Inflammatory macrophage treated with lipopolysaccharide for 4 hours (primary cell): ENCODE measurements around the gene DLX2.

Experiments used
- DNase-seq: peaks from one replicate; pipeline ENCODE4 v3.0.0-alpha.2; 2020

DLX2 gene

DNA sequence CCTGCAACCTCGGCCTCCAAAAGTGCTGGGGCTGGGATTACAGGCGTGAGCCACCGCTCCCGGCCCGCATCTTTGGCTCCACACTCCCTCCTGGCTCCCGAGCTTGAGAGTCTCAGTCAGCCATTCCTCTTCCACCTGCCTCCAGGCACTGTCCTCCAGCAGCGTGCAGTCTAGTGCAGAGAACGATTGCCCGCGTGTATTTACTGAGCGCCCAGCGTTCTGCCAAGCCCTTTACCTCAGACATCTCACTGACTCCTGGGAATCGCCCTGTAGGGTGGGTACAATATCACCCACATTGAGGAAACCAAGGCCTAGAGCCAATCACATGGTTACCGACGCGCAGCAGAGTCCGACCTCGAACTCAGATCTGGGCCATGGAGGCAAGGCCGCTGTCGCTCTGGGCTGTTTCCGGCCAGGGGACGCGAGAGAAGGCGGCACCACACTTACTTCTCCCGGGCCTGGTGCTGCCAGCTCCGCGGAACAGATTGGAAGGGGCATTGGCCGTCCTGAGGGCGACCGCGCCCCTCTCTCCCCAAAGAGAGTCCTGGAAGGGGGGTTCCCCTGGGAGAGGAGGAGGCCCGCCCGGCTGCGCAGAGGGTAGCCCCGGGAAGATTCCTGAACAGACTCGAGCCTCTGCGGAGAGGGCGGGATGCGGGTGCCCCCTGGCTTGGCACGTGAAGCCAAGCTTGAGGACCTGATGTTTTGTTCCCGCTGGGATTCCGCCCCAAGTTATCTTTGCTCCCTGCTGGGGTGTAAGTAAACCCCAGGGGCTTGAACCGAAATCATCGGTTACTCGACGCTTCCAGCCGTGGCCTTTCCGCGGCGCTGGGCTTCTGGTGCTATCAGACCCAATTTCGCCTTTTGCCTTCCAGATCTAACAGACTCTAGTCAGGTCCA, 5.2 kb upstream of the DLX2 start:
- no peak for DNase-seq

DNA sequence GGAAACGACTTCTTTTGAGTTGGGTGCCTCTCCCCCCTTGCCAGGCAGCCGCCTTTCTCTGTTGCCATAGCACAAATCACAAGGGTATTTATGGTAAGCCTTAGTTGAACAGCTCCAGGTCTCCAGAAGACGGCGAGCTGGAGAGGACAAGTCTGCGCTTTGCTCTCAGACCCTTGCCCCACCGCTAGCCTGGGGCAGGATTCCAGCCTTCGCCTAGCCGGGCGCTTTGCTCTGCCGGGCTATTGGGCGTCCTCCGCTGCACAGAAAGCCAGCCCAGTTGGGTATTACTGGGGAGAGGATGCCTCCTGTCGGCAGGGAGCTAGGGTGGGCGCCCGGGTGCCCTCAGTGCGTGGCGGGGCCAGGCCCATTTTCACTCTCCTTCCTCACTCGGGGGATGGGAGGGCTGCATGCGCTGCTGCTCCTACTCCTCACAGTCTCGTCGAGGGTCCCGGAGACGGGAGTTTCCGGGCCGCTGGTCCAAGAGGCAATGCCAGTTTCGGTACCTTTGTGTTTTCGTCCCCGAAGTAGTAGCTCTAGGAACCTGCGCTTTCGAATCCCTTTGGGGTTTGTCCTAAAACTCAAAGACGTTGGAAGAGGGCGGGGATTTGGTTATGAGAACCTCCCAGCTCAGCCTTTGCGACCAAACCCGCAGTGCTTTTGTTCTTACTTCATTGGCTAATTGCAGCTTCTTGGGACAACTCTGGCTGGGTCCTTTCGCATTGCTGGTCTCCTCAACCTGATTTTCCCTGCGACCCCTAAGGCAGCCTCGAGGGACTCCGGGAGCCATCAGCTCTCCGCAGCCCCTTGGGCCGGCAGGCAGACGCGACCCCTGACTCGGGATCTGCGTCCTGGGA, 3.6 kb upstream of the DLX2 start:
- DNase-seq = peak; percentile 59

DNA sequence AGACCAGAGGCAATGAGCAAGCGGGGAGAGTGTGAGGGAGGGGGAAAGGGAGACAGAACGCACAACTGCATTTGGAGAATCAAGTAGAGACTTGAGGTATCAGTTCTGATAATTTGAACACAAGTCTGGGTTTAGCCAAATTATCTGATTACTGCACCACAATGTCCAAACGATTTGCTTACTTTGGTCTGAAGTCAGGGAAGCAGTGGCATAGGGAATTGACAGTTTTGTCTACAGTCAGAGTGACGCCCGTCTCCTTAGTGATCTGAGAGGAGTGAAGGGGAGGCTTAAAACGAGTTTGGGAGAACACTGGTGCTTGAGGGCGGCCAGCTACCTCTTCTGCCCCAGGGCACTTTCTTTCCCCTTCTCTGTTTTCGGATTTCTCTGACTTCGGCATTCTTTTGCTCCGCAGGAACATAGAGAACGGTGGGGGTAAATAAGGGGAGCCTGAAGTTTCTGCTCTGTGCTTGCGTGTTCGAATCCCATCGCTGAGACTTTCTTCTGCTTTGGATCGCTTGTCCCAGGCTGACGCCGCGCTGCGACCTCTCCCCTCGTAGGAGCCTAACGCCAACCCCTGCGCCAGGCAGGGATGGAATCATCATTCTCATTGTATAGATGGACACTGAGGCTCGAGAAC, 2.9 kb upstream of the DLX2 start:
- DNase-seq = no peak

DNA sequence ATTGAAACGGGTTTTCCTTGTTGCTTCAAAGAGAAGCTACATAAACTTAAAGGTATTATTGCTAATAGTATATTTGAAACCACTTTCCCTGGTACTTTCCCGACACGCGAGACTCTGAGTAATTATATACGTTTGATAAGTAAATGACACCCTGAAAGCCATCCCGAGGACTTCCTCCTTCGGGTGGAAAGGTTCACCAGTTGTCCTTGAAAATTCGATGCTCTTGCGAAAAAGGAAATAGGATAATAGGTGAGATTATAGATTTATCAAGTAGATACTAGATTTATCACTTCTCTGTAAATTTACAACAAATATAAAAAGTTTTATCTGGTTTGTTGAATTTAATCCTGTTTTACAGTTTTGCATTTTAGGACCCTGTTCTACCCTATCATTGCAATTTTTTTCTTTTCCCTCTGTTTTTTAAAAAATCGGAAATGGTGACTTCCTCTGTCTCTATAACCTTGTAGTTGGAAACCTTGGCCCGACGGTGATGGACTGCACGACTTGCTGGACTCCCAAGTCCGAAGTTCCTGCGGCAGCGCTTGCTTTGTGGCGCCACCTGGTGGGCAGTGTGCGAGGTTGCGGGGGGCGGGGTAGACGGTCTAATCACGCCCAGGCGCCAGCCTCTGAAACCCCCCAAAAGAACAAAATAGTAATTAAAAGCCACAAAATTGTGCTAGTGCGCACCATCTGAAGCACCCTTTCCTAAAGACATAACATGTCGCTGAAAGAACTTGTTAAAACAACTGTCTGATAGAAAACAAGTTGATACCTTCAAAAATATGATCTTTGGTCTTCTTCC, 972 bp upstream of the DLX2 start:
- DNase-seq = peak; percentile 84

DNA sequence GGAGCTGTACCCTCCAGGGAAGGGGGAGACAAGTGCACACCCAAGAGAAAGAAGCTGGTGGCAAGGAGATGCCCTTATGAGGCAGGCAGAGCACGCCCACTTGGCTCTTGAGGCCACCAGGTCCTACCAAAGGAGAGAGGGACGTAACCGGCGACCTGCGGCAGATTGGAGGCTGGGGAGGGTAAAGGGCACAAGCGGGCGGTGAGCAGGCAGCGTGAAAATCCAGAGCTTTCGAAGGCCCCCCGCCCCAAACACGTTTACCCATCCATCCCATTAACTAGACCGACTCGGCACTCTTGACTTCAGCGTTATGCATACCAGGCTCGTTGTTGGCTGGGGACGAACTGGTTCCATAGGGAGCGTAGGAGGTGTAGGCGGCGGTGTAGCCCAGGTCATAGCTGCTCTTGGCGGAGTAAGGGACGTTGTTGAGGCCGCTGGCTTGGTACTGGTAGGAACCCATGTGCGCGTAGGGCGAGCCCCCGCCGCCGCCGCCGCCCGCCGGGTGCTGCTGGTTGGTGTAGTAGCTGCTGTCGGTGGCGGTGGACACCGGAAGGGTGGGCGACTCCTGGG, 794 bp downstream of the DLX2 start:
- no peak for DNase-seq

DNA sequence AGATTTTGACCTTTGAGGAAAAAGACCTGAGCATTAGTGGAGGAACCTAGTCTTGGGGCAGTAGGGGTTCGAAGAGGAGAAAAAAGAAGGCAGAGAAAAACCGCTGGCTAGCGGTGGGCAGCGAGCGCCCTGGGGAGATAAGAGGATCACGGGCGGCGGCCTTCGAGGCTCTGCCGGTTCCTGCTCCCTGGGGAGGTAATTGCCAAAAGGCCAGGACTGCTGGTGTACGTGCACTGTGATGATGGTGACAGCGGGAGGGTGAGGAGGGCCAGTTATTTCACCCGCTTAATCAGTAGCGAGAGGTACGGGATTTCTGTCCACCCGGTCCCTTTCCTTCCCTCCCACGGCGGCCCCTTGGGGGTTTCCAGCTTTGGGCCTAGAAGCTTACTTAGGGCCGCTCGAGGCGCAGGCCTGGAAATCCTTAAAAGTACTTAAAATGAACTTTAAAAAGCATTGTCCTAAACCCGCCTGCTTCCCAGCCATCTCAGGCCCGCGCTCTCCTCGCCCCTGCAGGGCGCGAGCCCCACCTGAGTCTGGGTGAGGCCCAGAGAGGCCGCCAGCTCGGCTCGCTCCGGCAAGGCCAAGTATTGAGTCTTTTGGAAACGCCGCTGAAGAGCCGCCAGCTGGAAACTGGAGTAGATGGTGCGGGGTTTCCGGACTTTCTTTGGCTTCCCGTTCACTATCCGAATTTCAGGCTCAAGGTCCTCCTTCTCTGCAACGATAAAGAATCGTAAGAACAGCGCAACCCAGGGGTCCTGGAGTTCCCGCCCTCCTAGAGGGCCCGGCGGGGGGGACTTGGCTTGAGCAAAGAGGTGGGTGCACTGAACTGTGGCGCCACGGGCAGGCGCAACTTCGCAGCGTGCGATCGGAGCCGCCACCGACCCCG, 1.5 kb downstream of the DLX2 start:
- DNase-seq = no peak

DNA sequence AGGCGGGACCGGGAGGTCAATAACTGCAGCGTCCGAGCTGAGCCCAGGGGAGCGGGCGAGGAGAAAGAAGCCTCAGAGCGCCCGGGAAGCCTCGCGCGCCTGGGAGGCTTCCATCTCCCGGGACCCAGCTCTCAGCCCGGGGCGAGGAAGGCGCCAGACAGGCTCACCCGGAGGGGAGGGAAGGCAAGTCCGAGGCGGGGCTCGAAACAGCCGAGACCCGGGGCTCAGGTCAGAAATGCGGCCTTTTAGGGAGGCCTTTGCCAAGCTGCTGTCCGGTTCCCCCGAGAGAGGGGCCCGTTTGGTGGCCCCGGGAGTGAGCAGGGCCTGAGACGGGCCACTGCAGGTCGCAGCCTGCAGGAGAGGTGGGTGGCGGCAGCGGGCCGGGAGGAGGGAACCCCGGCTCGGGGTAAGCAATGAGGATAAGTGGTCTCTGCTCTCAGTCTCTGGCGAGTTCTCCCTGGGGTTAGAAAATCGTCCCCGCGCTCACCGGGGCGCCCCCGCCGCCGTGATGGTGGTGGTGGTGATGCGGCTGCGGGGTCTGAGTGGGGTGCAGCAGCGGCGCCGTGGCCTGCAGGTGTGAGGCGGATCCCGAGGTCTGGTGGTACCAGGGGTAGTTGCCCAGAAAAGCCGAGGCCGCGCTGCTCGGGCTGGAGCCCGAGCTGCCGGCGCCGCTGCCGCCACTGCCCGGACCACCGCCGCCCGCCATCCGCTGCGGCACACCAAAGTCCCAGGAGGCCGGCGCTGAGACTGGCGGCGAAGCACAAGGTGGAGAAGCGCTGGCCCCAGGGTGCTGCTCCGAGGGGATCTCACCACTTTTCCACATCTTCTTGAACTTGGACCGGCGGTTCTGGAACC, 2.4 kb downstream of the DLX2 start:
- no peak for DNase-seq

DNA sequence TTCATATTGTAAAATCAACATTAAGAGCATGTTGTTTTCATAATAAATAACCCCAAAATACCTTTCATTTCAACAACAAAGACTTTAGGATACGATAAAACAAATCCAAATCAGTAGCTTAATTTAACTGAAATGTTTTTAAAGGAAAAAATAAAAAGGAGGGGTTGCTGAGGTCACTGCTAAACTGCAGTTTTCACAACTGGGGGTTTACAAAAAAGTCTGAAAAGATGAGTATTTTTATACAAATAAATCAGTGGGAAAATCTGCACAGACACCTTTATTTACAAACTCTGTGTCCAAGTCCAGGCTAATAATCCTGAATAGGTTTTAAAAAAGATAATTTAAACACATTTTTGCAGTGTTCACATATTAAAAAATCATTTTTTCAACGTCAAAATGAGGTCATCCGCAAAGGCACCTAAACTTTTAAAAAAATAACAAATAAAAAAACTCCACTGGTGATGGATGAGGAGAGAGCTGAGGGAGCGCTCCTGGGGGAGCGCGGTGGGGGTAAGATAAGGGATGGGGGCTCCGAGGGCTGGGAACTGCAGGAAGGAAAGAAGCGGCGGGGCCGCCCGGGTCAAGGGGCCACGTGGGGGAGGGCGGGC, 3.1 kb downstream of the DLX2 start:
- DNase-seq = no peak

DNA sequence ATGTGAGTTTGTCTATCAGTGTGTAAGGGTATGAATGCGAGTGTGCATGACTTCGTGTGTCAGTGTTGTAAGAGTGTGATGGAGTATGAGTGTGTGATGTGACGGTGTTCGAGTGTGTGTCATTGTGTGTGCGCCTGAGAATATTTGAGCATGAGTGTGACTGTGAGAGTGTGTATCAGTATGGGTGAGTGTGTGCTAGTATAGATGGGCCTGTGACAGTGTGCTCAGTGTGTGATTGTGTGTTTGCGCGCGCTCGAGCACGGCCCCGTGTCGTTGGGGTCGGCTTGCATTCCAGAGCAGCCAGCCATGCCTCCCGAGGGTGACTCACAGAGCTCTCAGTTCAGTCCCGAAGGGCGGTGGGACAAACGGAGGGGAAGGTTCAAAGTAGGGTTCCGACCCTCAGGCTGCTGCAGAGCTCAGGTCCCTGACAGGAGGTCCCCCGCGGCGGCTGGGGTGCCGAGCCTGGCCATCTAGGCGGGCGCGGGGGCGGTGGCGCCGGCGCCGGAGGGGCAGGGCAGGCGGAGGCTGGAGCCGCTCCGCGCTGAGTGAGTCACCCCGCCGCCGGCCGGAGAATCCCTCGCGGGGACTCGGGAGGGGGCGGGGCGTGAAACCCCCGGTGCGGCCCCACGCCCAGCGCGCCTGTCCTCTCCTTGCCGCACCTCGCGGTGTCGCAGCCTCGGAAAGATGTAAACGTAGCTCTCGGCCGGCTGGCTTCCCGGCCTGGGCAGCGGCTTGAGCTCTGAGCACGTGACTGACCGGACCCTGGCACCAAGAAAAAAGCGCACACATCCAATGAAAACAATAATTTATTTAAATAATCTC, 3.8 kb downstream of the DLX2 start:
- peak; percentile 64 for DNase-seq

DNA sequence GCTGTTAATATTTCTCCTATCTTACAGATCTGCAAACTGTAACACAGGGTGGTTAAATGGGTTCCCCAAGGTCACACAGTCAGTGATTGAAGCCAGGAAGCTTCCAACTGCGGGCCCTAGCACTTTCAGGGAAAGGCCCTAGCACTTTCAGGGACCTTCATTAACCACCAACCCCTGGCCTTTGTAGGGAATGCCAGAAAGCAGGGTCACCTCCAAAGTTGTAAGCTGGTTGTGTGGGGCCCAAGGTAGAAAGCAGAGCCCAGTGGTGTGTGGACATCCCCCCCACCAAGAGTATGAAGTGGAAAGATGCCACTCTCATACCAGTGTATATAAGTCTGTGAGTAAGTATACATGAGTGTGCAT, 4.4 kb downstream of the DLX2 start:
- no peak for DNase-seq

DNA sequence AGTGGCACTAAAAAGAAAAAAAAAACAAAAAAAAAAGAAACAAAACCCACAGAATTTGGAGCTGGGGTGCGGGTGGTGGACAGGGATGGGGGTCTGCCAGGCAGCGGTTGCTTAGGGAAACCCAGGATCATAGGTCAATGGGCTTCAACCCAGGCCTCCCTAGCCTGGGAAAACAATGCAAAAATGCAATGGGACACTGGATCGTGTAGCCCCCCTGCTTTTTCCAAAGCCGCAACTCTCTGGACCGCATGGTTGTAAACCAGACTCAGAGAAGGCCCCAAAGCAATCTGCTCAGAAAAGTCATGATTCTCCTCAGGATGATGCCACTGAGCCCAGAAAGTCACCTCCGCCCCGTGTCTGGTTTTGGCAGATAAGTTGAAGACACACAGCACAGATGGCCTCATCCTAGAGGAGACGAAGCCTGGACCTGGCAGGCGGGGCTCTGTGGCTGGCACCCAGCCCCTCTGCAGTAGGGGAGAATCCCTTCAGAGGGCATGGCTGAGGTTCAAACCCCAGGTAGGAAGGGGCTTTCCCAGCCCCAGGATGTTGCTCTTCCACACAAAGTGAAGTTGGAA, 5.1 kb downstream of the DLX2 start:
- DNase-seq = no peak

DNA sequence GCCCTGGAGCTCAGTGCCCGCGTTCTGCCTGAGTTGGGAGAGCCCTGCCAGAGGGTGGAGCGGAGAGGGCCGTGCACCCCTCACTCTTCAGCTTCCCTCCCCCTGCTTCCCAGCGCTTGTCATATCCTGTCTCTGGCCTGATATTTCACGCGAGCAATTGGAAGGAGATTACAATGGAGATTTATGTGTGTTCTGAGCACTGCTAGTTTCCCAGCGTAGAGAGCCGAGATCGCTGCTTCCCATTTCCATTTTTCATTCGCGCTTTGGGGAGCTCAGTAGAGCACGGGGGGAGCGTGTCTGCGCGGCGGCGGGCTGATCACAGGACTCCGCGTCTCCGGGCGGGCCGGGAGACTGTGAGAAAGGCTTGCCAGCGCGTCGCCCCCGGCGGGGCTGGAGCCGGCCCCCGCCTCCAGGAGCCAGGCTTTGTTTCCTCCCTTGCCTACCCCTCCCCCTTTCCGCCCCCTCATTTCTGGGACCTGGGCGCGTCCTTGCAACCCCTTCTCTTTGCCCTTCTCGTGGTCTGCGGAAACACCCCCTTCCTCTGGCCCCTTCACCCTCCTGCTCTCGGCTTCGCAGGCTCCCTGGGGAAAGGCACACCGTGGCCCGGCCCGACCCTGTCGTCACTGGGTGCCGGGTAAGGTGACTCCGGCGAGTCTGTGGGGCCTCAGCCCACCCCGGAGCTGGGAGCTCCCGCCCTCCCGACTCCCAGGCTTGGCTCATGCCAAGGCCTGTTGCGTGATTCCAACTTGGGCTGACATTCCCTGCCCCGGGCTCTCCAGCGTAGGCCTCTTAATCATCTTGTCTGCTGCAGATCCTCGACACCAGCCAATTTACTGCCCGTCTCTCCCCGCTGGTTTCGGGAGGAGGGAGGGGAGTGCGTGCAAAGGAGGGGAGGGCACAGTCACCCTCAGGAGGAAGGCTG, 5.8 kb downstream of the DLX2 start:
- no peak for DNase-seq

DNA sequence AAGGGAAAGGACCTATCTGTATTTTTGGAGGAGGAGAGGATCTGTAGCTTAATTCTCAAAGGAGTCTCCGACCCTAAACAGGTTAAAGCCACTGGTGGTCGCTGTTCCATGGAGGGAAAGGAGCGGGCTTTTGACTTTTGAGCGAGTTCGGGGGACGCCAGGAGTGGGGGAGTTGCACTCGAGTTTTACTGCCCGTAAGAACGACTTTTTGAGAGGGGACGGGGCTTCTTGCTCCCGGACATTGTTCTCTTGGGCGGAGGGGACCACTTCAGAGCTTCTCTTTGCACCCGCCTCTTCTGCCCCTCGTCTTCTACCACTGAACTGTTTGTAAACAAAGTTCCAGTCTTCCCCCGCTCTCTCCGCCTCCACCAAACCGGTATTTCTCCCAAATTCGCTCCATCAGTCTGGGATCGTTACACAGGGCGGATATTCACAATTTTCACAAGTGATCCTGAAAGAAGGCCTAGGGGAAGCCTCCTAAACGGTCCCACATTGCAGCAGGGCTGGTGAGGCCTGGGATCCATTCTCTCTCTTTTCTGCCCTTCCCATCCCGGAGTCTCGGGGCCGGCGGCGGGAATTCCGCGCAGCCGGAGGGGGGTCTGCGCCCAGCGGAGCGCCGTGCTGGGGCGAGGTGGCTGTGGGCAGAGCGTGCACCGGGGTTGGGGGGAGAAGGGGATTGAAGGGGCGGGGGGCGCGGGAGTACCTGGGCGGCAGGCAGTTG, 6.6 kb downstream of the DLX2 start:
- no peak for DNase-seq

DNA sequence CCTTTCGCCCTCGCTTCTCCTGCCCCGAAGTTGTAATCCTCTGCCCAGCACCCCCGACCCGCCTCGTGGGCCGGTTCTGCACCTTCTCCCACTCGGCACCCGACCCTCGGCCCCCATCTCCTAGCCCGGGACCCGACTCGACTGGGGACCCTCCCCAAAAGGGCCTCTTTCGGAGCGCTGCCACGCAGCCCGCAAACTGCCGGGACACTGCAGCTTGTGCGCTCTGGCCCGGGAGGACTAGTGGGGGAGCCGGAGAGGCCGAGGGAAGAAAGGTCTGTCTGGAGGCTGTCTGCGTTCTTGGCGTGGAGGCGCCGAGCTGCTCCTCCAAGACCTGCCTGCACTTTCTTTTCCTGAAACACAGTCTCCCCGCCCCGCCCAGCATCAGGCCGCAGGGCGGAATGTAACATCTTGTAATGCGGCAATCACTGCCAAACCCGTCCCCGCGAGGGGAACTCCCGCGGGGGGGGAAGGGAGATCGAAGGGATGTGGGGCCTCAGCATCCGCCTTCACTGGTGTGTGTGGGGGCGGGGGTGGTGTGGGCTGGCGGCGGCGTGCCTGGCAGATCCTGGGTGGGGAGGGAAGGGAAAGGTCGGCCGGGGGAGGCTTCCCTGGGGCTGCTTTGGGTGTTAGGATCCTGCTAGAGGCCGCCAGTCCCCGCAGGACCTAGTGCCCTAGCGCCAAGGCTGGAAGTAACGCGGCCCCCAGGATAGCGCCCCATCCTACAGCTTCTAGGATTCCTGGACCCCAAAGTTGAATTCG, 7.4 kb downstream of the DLX2 start:
- peak; percentile 78 for DNase-seq

DNA sequence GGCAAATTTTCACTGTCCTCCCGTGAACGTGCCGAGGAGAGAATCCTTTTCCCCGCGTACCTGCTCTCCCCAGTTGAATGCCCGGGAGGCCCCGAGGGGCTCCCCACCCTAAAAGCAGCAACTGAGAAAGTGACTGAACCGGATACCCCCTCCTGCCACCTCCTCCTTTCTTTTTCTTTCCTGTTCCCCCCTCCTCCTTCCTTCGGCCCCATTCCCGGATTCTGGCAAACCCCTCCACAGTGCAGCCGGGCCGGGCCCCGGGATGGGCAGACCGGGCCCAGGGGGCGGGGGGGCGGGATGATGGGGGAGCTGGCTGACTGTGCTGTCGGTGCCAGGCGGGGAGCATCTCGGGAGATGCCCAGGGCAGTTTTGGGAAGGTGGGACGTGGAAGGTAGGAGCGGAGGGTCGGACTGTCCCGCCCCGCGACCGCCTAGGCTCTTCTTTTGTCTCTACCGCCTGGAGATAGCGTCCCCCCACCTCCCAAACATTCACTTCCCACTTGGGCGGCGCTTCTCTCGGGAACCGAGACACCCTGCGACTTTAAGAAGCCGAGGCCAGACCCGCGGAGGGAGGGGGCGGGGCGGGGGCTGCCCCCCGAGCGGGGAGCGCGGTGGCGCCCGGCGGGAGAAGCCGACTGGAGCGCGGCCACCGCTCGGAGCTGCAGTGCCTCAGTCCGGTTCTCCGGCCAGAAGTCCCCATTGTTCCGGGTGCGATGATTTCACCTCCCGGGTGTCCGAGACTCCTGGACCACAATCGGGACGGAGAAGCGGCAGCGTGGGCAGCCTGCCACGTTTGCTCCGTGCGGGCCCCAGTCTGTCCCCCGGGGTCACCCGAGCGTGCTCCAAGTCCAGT, 8.2 kb downstream of the DLX2 start:
- DNase-seq = no peak
